ENCODE measurements around the gene KIF5C. TPM values are rescaled to one million over a fixed set of nuclear protein-coding genes. Genes with fewer than 3 reads are reported as not detected.

KIF5C gene
- total RNA-seq, 4 donors from 2014 or later = 0.75 to 3.2 (median 2.3) TPM

DNA sequence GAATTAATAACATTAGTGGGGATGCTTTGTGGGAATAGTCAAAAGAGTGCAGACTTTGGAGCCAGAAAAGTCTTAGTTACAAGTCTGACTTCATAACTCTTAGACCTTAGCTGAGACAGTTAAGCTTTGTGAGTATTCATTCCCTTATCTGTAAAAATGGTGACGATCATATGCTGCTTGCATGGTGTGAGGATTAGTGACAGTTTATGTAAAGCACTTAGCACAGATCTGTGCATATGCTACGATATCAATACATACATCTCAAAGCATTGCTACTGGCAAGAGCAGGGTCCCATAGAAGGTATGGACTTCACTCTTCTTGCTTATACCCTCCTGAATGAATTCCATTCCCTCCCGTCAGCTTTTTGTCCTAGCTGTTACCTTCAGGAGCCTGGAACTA lies 106.8 kb downstream of the KIF5C start:
- Histone ChIP-seq H3K27ac (no peak overlapping the region), H3K4me1 (no peaks in the 10 kb centered on the region), H3K36me3 (no peaks in the 10 kb centered on the region), H3K4me3 (no peak overlapping the region), H3K9me3 (no peaks in the 10 kb centered on the region), H3K27me3 (no peaks in the 10 kb centered on the region)
- in situ Hi-C loops (cut with MboI; ENCODE audit: low pct_ligation_motif_present in 1 of 4, low pct_unique_long_range_greater_than_20kb in 1 of 4, low sequenced_read_pairs in 3 of 4) (loop anchor here in 3 of 4 donors (25.0 kb wide), 3 partner anchors 344 to 1044 kb away; partner anchors contain the start of gene EPC2 (in 1 of the 3)), intact Hi-C loops (cut with DNase I; ENCODE audit: low total_unique reads) (no loop called here)
- no peak for DNase-seq
- TF ChIP-seq POLR2AphosphoS5 (IDR thresholded peaks at IDR 0.05) (no peak), POLR2A (IDR thresholded peaks at IDR 0.05) (no peak)
- 84 to 88% methylated on average over 3 of the region's 3 CpGs for WGBS, 2 donors (ENCODE audit: low coverage in 1 of 2)

- no peak for DNase-seq
- in situ Hi-C loops (cut with MboI; ENCODE audit: low pct_ligation_motif_present in 1 of 4, low pct_unique_long_range_greater_than_20kb in 1 of 4, low sequenced_read_pairs in 3 of 4) (loop anchor here in 3 of 4 donors (25.0 kb wide), 3 partner anchors 345 to 1045 kb away; partner anchors contain the start of gene EPC2 (in 1 of the 3)), intact Hi-C loops (cut with DNase I; ENCODE audit: low total_unique reads) (no loop called here)
- H3K27me3 ChIP-seq = no peaks in the 10 kb centered on the region
- no peak for TF ChIP-seq CTCF (IDR thresholded peaks at IDR 0.05)
- TF ChIP-seq POLR2AphosphoS5 (IDR thresholded peaks at IDR 0.05) = no peak
- no peak for TF ChIP-seq EP300 (IDR thresholded peaks at IDR 0.05; ENCODE audit: low read depth)
- no peak for TF ChIP-seq POLR2A (IDR thresholded peaks at IDR 0.05)
- H3K36me3 ChIP-seq = no peaks in the 10 kb centered on the region
- no peaks in the 10 kb centered on the region for H3K4me1 ChIP-seq
- H3K4me3 ChIP-seq = no peak overlapping the region
- 95% methylated on average over 4 to 5 of the region's 5 CpGs for WGBS, 2 donors (ENCODE audit: low coverage in 1 of 2)
- H3K27ac ChIP-seq = no peak overlapping the region
- H3K9me3 ChIP-seq = no peaks in the 10 kb centered on the region
These were observed 107.3 kb downstream of the KIF5C start for GRCh38 chr2:148982282-148982681.

DNA sequence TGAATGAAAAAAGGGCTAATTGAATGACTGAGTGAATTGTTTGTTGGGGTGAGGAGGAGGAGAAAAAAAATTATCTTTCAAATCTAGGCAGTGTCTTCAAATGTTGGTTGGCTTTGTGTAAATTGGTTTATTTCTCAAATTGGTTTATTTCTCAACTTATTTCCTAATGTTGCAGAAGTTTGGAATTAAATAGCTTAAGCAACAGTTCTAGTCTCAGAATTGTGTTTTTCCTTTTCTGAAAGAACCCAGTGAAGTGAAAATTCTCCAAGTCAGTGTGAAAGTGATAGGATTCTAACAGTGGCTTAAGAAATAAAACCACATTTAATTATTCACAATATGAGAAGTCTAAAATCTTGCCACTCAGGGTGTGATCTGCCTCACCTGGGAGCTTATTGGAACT lies 108.9 kb downstream of the KIF5C start:
- H3K27me3 ChIP-seq = no peaks in the 10 kb centered on the region
- in situ Hi-C loops (cut with MboI; ENCODE audit: low pct_ligation_motif_present in 1 of 4, low pct_unique_long_range_greater_than_20kb in 1 of 4, low sequenced_read_pairs in 3 of 4) = loop anchor here in 3 of 4 donors (25.0 kb wide), 3 partner anchors 347 to 1047 kb away; partner anchors contain the start of gene EPC2 (in 1 of the 3)
- no peak overlapping the region for H3K4me3 ChIP-seq
- H3K9me3 ChIP-seq = no peaks in the 10 kb centered on the region
- intact Hi-C loops (cut with DNase I; ENCODE audit: low total_unique reads) = no loop called here
- DNase-seq = no peak
- no peaks in the 10 kb centered on the region for H3K36me3 ChIP-seq
- no peaks in the 10 kb centered on the region for H3K4me1 ChIP-seq
- TF ChIP-seq CTCF (IDR thresholded peaks at IDR 0.05) = no peak
- TF ChIP-seq POLR2A (IDR thresholded peaks at IDR 0.05) = no peak
- no peak for TF ChIP-seq EP300 (IDR thresholded peaks at IDR 0.05; ENCODE audit: low read depth)
- no peak for TF ChIP-seq POLR2AphosphoS5 (IDR thresholded peaks at IDR 0.05)
- H3K27ac ChIP-seq = no peak overlapping the region

GRCh38 chr2:148984449-148984848 lies 109.4 kb downstream of the KIF5C start:
- TF ChIP-seq POLR2A (IDR thresholded peaks at IDR 0.05) = no peak
- no peak for TF ChIP-seq CTCF (IDR thresholded peaks at IDR 0.05)
- no peak for TF ChIP-seq EP300 (IDR thresholded peaks at IDR 0.05; ENCODE audit: low read depth)
- TF ChIP-seq POLR2AphosphoS5 (IDR thresholded peaks at IDR 0.05) = no peak
- no peak overlapping the region for H3K4me3 ChIP-seq
- in situ Hi-C loops (cut with MboI; ENCODE audit: low pct_ligation_motif_present in 1 of 4, low pct_unique_long_range_greater_than_20kb in 1 of 4, low sequenced_read_pairs in 3 of 4) (loop anchor here in 3 of 4 donors (25.0 kb wide), 3 partner anchors 347 to 1047 kb away; partner anchors contain the start of gene EPC2 (in 1 of the 3)), intact Hi-C loops (cut with DNase I; ENCODE audit: low total_unique reads) (no loop called here)
- no peak for DNase-seq
- H3K27me3 ChIP-seq = no peaks in the 10 kb centered on the region
- H3K27ac ChIP-seq = no peak overlapping the region
- no peaks in the 10 kb centered on the region for H3K4me1 ChIP-seq
- H3K36me3 ChIP-seq = no peaks in the 10 kb centered on the region
- H3K9me3 ChIP-seq = no peaks in the 10 kb centered on the region

DNA sequence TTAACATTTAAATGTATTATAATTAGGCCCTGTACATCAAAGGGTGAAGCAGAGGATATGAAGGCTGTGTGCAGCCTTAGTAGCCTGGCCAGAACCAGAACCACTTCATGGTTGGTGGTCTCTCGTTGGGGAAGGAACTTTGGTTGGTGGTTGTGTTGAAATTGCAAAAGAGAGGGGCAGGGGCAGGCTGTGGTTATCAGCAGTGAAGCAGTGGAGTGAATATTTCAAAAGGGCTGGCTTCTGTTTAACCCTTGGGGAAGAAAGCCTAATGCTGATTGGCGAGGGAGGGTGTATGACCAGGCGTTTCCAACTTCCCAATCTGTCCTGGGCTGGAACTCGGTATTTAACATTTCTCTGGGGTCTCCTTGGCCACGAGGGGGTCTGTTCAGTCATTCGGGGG lies 112.3 kb downstream of the KIF5C start:
- H3K36me3 ChIP-seq = no peaks in the 10 kb centered on the region
- no peak for DNase-seq
- H3K27me3 ChIP-seq = no peaks in the 10 kb centered on the region
- H3K27ac ChIP-seq = no peak overlapping the region
- in situ Hi-C loops (cut with MboI; ENCODE audit: low pct_ligation_motif_present in 1 of 4, low pct_unique_long_range_greater_than_20kb in 1 of 4, low sequenced_read_pairs in 3 of 4) (loop anchor here in 3 of 4 donors (25.0 kb wide), 3 partner anchors 350 to 1050 kb away; partner anchors contain the start of gene EPC2 (in 1 of the 3)), intact Hi-C loops (cut with DNase I; ENCODE audit: low total_unique reads) (no loop called here)
- H3K4me1 ChIP-seq = no peaks in the 10 kb centered on the region
- no peak overlapping the region for H3K4me3 ChIP-seq
- no peak for TF ChIP-seq CTCF (IDR thresholded peaks at IDR 0.05)
- TF ChIP-seq POLR2AphosphoS5 (IDR thresholded peaks at IDR 0.05) = no peak
- no peak for TF ChIP-seq POLR2A (IDR thresholded peaks at IDR 0.05)
- TF ChIP-seq EP300 (IDR thresholded peaks at IDR 0.05; ENCODE audit: low read depth) = no peak
- no peaks in the 10 kb centered on the region for H3K9me3 ChIP-seq
- 65 to 100% methylated on average over 1 to 6 of the region's 6 CpGs for WGBS, 2 donors (ENCODE audit: low coverage in 1 of 2)
